ENCODE measurements around the gene TMEM169.
"Not testable (repeated sequence)": the region's sequence is repeated elsewhere in the genome, so short reads cannot be mapped to it uniquely, and the experiment has no call there.

TMEM169 gene

GRCh38 chr2:216131175-216131926, 49.6 kb downstream of the TMEM169 start:
- no peak for DNase-seq (ENCODE audit: low read depth, low spot score)

GRCh38 chr2:216132585-216132984, 50.9 kb downstream of the TMEM169 start:
- DNase-seq (ENCODE audit: low read depth, low spot score), result no peak

DNA sequence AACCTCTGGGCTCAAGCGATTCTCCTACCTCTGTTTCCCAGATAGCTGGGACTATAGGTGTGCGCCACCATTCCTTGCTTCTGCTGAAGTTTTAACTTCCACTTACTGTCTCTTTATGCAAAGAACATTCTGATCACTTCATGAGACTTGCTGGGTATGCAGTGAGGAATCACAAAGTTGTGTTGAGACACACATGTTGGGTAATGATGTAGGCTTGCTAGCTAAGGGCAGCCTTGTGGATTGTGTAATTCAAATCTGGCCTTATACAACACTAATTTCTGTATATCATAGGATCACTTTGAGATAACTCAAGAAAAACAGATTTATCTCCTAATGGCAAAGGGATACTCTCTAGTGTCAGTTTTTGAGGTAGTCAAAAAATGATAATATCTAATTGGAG, 51.7 kb downstream of the TMEM169 start:
- DNase-seq (ENCODE audit: low read depth, low spot score), result no peak

DNA sequence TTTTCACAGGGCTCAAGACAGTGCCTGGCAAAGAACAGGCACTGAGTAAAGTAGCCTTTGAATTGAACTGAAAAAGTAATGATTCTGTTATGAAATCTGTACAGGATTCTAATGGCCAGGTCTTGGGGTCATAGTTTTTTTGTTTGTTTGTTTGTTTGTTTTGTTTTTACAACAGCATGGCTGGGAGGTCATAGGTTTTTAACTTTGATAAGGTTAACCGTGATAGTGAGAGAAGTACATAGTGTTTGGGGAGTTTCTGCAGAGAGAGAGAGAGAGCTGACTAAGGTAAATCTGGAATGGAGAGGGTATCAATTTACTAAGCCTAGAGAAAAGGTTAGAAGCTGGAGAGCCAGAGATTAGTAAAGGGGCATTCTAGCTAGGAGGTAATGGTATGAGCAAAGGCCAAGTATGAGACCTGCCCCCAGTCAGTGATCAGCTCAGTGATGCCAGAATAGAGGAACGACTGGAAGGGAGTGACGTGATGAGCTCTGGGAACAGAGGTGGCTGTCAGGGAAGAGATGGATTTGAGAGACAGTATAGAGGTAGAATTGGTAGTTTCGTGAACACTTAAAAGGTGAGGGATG, 53.3 kb downstream of the TMEM169 start:
- DNase-seq (ENCODE audit: low read depth, low spot score), result no peak

- DNase-seq (ENCODE audit: low read depth, low spot score), result no peak
Measured at GRCh38 chr2:216139884-216140283, 58.2 kb downstream of the TMEM169 start.

GRCh38 chr2:216141516-216141915, 59.8 kb downstream of the TMEM169 start:
- not testable (repeated sequence) for DNase-seq (ENCODE audit: low read depth, low spot score)

- no peak for DNase-seq (ENCODE audit: low read depth, low spot score)
Measured at GRCh38 chr2:216142540-216142939, 60.8 kb downstream of the TMEM169 start.

GRCh38 chr2:216144372-216144771, 62.7 kb downstream of the TMEM169 start:
- no peak for DNase-seq (ENCODE audit: low read depth, low spot score)

- no peak for DNase-seq (ENCODE audit: low read depth, low spot score)
Measured at GRCh38 chr2:216144857-216145256, 63.1 kb downstream of the TMEM169 start.

GRCh38 chr2:216146573-216146972, 64.9 kb downstream of the TMEM169 start:
- no peak for DNase-seq (ENCODE audit: low read depth, low spot score)

- no peak for DNase-seq (ENCODE audit: low read depth, low spot score)
Measured at GRCh38 chr2:216147172-216148131, 65.7 kb downstream of the TMEM169 start.

GRCh38 chr2:216148983-216149382, 67.3 kb downstream of the TMEM169 start:
- DNase-seq (ENCODE audit: low read depth, low spot score), result no peak

DNA sequence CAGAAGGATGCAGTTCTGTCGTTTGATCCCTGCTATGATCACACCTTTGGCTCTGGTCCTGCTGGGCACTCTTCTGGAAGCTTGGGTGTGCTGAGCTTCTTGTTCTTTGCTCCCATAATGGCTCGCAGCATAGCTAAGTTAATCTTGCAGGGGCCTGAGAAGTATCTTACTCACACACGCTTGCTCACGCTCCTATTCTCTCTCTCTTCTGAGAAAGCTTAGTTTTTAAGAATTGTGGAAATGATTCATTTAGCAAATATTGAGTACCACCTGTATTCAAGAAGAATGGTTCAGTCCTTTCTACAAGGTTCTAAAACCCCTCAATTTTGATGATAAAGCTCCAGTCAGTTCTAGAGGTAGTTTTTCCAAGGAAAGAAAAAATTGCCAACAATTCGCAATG, 68.0 kb downstream of the TMEM169 start:
- no peak for DNase-seq (ENCODE audit: low read depth, low spot score)

DNA sequence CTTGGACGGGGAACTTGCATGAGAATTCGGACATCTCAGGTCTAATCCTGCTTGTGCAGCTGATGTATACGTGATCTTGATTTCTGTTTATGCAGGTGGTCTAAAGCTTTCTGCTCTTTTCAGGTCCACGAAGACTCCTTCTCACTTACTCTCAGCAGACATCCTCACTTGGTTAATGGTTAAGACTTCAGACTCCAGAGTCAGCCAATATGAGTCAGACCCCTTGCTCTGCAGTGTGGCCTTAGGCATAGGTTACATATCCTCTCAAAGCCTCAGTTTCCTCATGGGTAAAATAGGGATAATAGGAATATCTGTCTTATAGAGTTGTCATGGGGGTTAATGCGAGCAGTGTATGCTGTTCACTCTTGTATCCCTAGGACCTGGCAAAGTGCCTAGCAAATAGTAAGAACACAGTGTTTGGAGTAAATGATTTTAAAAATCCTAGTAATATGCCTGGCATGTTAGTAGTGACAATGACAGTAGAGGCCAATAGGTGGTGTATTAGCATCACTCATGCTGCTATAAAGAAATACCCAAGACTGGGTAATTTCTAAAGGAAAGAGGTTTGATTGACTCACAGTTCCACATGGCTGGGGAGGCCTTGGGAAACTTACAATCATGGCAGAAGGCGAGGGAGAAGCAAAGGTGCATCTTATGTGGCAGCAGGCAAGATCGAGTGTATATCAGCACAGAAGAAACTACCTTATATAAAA, 69.8 kb downstream of the TMEM169 start:
- no peak for DNase-seq (ENCODE audit: low read depth, low spot score)
